Measurements from ENCODE around the gene GLI3.

GLI3 gene

GRCh38 chr7:42235741-42236161, 1.3 kb downstream of the GLI3 start:
- DNase-seq = no peak

- no peak for DNase-seq
Measured at GRCh38 chr7:42234736-42235135, 2.3 kb downstream of the GLI3 start.

- no peak for DNase-seq
Measured at GRCh38 chr7:42233695-42234331, 3.2 kb downstream of the GLI3 start.

DNA sequence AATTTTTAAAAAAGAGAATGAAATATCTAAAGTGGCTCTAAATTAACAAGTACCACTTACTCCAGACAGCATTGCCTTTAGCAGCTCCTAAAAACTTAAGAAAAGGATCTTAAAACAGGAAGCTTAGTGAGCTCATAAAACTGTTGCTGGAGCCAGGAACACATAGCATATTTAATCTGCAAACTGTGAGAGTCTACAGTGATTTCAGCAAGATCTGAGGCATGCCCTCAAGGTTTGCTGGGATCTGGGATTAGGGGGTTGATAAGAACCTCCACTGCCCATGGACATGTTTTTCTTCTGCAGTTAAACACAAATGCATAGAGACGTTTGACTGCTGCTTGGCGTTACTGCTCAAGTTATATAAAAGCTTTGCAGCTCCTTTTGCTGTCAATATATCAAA, 3.8 kb downstream of the GLI3 start:
- no peak for DNase-seq

DNA sequence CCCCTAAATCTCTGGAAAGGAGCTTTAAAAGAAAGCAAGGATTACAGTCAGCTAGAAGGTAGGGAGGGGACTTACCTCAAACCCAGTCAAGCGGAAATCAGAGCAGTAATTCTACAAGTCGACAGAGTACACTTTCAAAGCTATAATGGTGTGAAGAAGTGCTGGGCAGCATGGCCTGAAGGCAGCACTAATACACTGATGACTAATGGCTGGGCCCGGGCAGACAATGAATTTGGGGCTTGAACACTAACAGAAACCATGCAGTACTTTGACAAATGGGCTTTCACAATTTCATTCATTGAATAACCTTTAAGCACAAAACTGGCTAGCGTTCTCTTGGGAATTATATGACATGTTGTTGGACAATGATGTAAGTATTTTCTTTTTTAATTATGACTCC, 4.7 kb downstream of the GLI3 start:
- DNase-seq = no peak

DNA sequence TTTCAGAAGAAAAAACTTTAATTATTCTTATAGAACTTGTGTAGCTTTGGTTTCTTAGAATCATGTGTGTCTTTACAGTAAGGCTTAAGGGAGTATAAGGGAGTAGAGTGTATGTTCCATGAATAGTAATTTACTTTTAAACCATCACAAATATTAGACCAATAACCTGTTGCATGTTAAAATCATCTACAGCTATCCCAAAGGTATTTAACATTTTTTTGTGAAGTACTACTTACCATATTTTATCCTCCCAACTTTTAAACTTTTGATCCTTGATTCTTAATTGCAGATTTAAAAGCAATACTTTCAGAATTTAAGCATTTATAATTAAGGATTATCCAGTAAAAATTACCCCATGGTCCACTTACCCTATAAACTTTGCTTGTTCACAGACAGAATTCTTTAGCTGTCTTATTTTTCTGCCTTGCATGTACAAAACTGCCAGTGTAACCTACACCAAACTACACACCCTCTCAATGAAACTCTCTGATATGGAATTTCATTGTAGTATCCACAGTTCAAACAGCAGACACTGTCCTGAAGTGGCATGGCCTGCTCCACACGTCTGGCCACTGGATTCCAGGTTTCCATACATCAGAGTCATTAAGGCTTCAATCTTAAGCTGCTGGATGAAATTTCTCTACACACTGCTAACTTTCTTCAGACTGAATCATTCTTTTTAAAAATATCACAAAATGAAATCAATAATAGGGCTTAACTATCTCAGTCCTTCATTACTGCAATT, 5.8 kb downstream of the GLI3 start:
- no peak for DNase-seq

DNA sequence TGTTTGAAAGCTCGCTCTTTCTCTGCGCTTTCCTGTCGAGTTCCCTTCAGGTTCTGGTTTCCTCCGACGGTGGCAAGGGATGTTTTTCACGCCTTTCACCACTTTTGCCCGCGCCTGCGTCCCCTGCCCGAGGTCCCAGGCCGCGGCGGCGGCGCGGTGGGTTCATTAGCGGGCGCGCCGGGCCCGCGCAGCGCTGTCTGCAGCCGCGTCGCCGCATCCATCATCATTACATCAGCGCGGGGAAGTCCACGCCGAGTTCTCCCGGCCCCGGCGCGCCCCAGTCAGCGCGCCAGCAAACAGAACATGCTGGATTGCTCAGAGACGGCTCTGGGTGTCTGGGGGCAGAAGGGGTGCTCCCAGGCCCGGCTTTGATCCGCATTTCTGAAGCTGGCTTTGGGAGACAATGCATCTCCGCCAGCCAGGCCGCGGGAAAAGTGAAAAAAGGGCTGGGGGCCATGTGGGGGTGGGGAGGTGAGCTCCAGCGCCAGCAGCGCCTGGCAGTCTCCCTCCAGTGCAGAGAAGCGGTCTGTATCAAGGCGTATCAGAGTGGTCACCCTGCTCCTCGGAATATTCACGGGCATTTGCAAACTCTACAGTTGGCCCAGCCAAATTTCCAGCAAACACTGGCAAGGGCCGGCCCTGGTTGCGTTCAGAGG, 8.9 kb downstream of the GLI3 start:
- DNase-seq = no peak

GRCh38 chr7:42227541-42227935, 9.5 kb downstream of the GLI3 start:
- no peak for DNase-seq

DNA sequence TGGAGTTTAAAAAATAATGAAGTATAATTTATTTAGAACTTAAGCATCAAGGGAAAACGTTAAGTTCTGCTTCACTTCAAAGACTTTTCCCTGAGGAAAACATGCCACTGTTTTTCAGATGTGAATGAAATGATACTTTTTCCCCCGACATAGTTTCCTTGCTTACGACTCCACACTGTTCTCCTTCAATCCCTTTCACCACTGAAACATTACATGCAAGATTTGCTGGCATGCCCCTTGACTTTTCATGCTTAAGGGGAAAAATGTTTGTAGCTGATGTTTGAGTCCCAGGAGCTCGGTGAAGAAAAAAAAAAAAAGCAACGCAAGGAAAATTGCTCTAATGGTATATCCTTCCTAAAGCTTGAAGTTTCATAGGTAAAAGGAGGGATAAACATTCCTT, 10.0 kb downstream of the GLI3 start:
- no peak for DNase-seq

DNA sequence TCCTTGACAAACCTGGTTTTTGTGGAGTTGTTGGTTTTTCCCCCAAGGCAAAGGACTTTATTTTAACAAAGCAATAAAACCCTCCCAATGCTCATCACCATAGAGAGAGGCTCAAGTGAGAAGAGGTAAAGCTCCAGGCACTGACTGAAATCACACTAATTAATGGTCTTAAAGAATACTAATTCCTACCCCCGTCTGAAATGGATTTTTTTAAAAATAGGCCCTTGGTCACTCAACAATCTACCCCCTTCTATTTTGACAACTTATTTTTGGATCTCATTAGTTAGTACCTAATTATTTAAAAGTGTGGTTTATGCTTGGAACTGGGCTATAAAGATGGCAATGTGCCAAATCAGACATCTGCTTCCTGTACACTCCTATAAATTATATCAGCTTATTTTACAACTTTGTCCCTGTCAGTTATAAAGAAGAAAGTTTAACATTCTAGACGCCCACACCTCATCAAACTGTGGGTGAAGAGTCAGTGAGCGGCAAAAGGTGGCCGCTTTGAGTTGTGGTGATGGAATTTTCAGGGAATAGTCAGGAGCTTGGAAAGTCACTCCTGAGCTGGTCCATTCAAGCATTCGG, 10.6 kb downstream of the GLI3 start:
- DNase-seq = no peak

DNA sequence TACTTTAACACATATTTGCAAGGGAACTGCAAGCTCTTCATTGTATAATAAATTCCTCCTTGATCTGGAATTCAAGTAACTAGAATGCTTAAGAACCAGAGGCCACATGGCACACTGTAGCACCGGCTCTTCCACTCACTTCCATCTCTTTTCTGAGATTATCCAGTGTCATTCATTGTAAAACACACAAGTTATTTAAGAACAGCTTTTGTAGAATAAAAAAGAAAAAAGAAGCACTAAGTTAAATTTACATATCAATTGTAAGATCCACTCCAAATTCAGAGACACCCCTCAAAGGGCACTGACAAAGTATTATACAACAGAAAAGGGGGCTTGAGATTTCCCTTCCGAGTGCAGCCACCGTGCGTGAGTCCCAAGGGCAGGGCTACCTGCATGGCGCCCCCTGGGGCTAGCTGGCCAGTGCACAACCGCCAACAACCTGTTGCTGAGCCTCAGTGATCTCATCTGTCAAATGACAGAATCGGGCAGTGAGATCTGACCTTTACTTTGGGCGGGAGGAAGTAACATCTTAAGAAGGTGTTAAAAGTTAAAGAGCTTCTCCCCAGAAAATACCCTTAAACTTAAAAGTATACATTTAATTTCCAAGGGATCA, 12.5 kb downstream of the GLI3 start:
- no peak for DNase-seq

GRCh38 chr7:42222891-42223290, 14.1 kb downstream of the GLI3 start:
- DNase-seq = no peak

- DNase-seq = no peak
Measured at GRCh38 chr7:42222125-42222524, 14.9 kb downstream of the GLI3 start.

- DNase-seq = no peak
Measured at GRCh38 chr7:42221304-42221703, 15.7 kb downstream of the GLI3 start.

DNA sequence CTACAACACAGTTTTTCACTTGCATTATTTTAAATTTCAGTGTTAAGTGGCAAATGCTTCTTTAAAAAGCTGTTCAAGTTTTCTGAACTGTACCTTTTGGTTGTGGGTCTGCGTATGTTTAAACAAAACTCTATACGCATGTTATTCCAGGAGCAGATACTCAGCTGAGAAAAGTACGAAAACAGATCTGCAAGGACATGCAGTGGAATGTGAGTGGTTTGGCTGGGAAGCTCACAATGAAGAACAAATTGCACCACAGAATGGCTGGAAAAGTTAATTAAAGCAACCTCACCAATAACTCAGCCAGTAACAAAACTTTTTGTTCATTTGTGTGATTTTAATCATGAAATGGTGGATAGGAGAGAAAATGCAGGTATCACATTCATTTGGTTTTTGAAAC, 17.6 kb downstream of the GLI3 start:
- no peak for DNase-seq

DNA sequence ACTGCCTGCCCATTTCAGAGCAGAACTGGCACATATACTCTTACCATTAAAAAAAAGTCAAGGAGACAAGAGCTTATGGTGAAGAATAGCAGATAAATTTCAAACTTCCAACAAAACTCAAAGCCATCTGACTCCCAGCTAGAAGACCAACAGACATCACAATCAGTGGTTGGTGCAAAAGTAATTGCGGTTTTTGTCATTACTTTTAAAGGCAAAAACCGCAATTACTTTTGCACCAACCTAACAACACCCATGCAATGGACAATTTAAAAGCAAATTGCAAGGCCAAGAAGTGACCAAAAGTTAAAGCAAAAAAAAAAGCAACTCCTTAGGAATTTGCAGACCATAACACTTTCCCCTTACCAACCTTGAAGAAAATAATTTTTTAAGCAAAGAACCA, 18.8 kb downstream of the GLI3 start:
- DNase-seq = no peak

DNA sequence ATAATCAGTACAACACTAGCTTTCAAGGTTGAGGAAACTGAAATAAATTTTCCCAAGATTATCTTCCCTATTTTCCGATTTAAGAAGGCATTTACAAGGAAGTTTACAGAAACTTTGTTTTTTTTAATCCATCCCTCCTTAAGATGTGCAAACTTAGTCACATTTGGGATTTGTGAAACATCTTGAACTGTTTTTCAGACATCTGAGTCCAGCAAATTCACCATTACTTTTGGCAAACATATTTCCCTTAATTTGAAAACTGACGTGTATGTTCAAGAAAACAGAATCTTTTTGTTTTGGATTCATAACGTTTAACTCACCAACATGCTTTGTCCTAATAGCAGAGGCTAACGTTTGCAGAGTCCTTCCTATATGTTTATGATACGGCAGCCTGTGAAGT, 19.5 kb downstream of the GLI3 start:
- DNase-seq = no peak

DNA sequence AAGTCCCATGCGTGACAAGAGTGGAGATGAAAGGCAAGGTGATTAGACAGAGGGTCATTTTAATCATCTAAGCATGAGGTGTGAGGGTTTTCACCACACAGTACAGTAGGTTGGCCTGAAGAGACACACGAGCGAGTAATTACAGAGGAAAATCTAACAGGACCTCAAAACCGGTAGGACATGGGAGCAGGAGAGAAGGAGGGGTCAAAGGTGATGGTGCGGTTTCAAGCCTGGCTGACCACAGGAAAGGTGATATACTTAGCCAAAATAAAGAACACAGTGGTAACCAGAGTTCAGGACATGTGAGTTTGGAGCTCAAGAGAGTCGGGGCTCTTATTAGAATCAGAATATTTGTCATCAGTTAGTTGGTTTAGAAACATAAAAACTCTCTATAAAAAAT, 20.0 kb downstream of the GLI3 start:
- no peak for DNase-seq

DNA sequence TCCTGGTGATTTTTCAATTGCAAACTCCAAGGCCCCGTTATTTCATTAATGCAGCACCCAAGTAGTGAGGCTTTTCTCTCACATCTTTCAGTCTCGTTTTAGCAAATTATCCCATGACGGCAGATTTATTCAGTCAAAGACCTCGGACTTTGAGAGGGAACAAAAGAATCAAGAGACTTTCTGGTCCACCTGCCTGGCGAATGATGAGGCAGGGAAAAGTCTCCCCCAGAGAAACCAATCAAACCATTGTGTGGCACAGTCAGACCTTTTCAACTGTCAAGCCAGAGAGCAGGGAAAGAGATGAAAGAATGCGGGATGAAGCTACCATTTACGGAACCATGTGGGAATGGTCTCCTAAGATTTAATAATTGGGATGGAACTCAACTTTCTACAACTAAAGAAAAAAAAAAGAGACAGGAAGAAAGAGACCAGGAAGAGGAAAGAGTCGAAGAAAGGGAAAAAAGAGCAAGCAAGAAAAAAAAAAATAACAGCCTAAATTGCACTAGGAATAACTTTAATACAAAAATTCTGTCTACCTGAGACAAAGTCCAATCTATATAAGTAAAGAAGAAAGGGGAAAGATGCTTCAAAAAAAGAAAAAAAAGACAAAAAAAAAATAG, 22.8 kb downstream of the GLI3 start:
- DNase-seq = no peak

DNA sequence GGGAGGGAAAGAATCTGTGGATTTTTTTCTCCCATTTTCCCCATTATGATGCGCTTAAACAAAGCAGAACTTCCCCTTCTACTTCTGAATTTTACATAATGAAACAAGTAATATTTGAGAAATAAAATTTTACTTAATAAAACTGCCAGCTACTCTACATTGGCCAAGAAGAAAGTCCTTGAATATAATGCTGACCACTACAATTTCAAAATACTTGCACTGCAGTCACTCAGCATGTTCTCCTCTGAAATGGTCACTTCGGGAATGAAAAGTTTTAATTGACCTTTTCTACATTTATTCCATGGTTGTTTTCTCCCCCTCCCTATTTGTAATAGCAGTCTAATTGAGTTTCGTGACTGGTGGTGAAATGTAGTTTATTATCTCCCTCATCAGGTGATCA, 23.9 kb downstream of the GLI3 start:
- DNase-seq = no peak

GRCh38 chr7:42212541-42213090, 24.4 kb downstream of the GLI3 start:
- DNase-seq = no peak

DNA sequence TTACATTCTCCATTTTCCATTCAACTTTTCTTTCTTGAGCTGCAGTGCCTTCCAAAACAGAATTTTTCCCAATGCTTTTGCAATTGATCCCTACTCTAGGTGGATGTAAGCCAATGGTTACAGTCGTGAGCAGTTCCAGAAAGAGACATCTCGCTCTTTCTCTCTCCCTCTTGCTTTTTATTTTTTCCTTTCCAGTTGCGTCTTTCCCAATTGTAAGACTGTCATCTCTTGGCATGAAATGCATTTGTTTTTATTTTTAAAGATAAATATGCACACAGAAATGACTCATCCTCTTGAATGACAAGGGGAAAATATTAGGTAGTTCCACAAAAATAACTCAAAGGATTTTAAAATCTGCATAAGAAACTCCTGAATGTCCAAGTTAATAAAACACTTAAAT, 25.1 kb downstream of the GLI3 start:
- DNase-seq = no peak

- no peak for DNase-seq
Measured at GRCh38 chr7:42210779-42211178, 26.2 kb downstream of the GLI3 start.

All from stimulated activated CD4-positive, alpha-beta T cell treated with anti-CD3 and anti-CD28 coated beads, Interleukin-4, amount 100 ng/mL, for 4 hours (primary cell).